HG03066 (cell line): ENCODE data around the gene TRPV5.

Experiments used
- ATAC-seq: cut with Tn5 transposase; IDR thresholded peaks from one replicate; pipeline ENCODE4 v1.9.1; 2021; ENCODE audit warnings: low read depth; ENCODE audit not compliant: unreplicated experiment

Gene TRPV5

GRCh38 chr7:142890874-142891485 lies 42.6 kb downstream of the TRPV5 start:
- no peak for ATAC-seq

- ATAC-seq: no peak
These were observed 43.7 kb downstream of the TRPV5 start for GRCh38 chr7:142889816-142890215.

- ATAC-seq: no peak
These were observed 46.1 kb downstream of the TRPV5 start for GRCh38 chr7:142887282-142888015.

- no peak for ATAC-seq
These were observed 46.7 kb downstream of the TRPV5 start for GRCh38 chr7:142886866-142887265.

GRCh38 chr7:142885311-142886230 lies 48.0 kb downstream of the TRPV5 start, which contains the start of gene TRPV6:
Gene TRPV6, minus strand, starts transcription at chr7:142885745.
- ATAC-seq: no peak

- ATAC-seq: no peak
These were observed 49.3 kb downstream of the TRPV5 start for GRCh38 chr7:142884286-142884640.

- ATAC-seq: no peak
These were observed 49.8 kb downstream of the TRPV5 start for GRCh38 chr7:142883571-142884285.

GRCh38 chr7:142883145-142883544 lies 50.4 kb downstream of the TRPV5 start:
- ATAC-seq: no peak

- no peak for ATAC-seq
These were observed 51.2 kb downstream of the TRPV5 start for GRCh38 chr7:142882338-142882678.

- no peak for ATAC-seq
These were observed 51.8 kb downstream of the TRPV5 start for GRCh38 chr7:142881586-142882337.

- peak; percentile 77 for ATAC-seq
These were observed 52.6 kb downstream of the TRPV5 start for GRCh38 chr7:142880876-142881505.

- ATAC-seq: no peak
These were observed 54.5 kb downstream of the TRPV5 start for GRCh38 chr7:142879060-142879459.

GRCh38 chr7:142878315-142878714 lies 55.2 kb downstream of the TRPV5 start:
- ATAC-seq: no peak

GRCh38 chr7:142876991-142877910 lies 56.3 kb downstream of the TRPV5 start:
- no peak for ATAC-seq

GRCh38 chr7:142876236-142876960 lies 57.1 kb downstream of the TRPV5 start:
- ATAC-seq: no peak

- no peak for ATAC-seq
These were observed 58.1 kb downstream of the TRPV5 start for GRCh38 chr7:142875456-142875855.

- ATAC-seq: no peak
These were observed 58.7 kb downstream of the TRPV5 start for GRCh38 chr7:142874837-142875236.

- no peak for ATAC-seq
These were observed 59.1 kb downstream of the TRPV5 start for GRCh38 chr7:142874409-142874808.
